Measurements from ENCODE around the gene UBE2M. TPM values are rescaled to one million over a fixed set of nuclear protein-coding genes. Genes with fewer than 3 reads are reported as not detected.

The UBE2M gene
- total and polyA plus RNA-seq, 2 experiments from 2014 or later: 8.7 to 60.3 TPM

DNA sequence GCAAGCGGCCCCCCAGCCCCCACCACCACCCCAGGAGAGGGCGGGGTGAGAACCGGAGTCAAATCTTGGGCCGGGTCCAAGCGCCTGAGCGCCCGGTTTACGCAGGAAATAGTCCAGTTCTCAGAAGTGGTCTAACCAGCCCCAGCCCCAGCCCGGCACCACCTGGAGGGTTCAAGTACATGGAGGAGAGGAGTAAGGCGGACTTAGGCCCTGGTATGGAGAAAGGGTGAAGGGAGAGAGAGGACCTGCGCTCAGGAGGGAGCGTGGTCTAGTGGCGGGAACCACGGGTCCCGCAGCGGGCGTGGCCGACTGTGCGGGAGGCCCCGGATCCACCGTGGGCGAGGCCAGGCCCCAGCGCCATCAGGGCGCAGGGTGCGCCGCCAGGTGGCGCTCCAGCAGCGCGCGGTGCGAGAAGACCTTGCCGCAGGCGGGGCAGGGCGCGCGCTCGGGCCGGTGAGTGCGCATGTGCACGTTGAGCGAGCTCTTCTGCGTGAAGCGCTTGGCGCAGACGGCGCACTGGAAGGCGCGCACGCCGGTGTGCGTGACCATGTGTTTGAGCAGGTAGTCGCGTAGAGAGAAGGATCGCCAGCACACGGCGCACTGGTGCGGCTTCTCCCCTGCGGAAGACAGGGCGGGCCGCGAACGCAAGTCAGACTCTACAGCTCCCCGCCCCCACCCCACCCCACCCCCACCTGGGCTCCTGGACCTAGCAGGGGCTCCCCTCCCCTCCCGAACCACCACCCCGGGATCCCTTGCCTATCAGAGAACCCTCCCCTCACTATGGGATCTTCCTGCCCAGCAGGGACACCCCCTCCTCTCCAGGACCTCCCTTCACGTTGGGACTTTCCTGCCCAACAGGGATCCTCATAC is 44.5 kb downstream of the UBE2M start:
- Histone ChIP-seq H3K4me1 (ENCODE audit: insufficient read depth) (peaks cover 7% of the 10 kb centered on the region), H3K36me3 (ENCODE audit: low read depth) (peaks cover 5% of the 10 kb centered on the region; the same call in 1 of the 2 replicates), H3K9me3 (ENCODE audit: low read depth) (no peaks in the 10 kb centered on the region), H3K9me2 (ENCODE audit: insufficient read depth) (no peaks in the 10 kb centered on the region), H3K79me2 (ENCODE audit: insufficient read depth) (peaks cover 45% of the 10 kb centered on the region), H3K4me2 (ENCODE audit: unreplicated experiment) (no peak overlapping the region), H3K27ac (no peak overlapping the region), H2AFZ (no peak overlapping the region), H4K20me1 (ENCODE audit: insufficient read depth) (no peaks in the 10 kb centered on the region), H3K9ac (peak overlapping the region; percentile 38), H3K4me3 (no peak overlapping the region; the same call in 1 of the 2 replicates), H3K27me3 (replicated peaks; ENCODE audit: insufficient read depth) (no peaks in the 10 kb centered on the region), H3F3A (ENCODE audit: insufficient read depth) (peaks cover 10% of the 10 kb centered on the region; the same call in 1 of the 2 replicates)
- 35 to 41% methylated on average over 56 to 66 of the region's 66 CpGs for WGBS, 2 experiments (ENCODE audit: low coverage in 1 of 2, low lambda C conversion rate in 2 of 2, missing lambda C conversion rate in 2 of 2)
- no peak for TF ChIP-seq EZH2phosphoT487 (IDR thresholded peaks at IDR 0.05; ENCODE audit: insufficient read depth, low read depth)
- TF ChIP-seq EZH2 (IDR thresholded peaks at IDR 0.05; ENCODE audit: insufficient read depth, poor library complexity, severe bottlenecking): no peak
- in situ Hi-C loops (cut with MboI): no loop called here
- DNase-seq: peak; percentile 85

- Histone ChIP-seq H3K27me3 (replicated peaks; ENCODE audit: insufficient read depth) (no peaks in the 10 kb centered on the region), H3K4me3 (no peak overlapping the region), H3K9me3 (ENCODE audit: low read depth) (no peaks in the 10 kb centered on the region), H2AFZ (no peak overlapping the region), H4K20me1 (ENCODE audit: insufficient read depth) (no peaks in the 10 kb centered on the region), H3K4me1 (ENCODE audit: insufficient read depth) (peaks cover 4% of the 10 kb centered on the region), H3K27ac (no peak overlapping the region), H3F3A (ENCODE audit: insufficient read depth) (0 out of 2 replicates have a peak, but pooled peaks cover 3% of the 10 kb centered on the region), H3K79me2 (ENCODE audit: insufficient read depth) (peaks cover 39% of the 10 kb centered on the region), H3K4me2 (ENCODE audit: unreplicated experiment) (no peak overlapping the region), H3K9ac (peak overlapping the region; percentile 32; the same call in 1 of the 2 replicates), H3K9me2 (ENCODE audit: insufficient read depth) (no peaks in the 10 kb centered on the region), H3K36me3 (ENCODE audit: low read depth) (peaks cover 5% of the 10 kb centered on the region; the same call in 1 of the 2 replicates)
- in situ Hi-C loops (cut with MboI): no loop called here
- WGBS, 2 experiments (ENCODE audit: low coverage in 1 of 2, low lambda C conversion rate in 2 of 2, missing lambda C conversion rate in 2 of 2): 77 to 81% methylated on average over 10 of the region's 10 CpGs
- no peak for DNase-seq
- TF ChIP-seq EZH2 (IDR thresholded peaks at IDR 0.05; ENCODE audit: insufficient read depth, poor library complexity, severe bottlenecking) (no peak), EZH2phosphoT487 (IDR thresholded peaks at IDR 0.05; ENCODE audit: insufficient read depth, low read depth) (no peak)
These were observed 45.2 kb downstream of the UBE2M start for GRCh38 chr19:58513213-58513693.

GRCh38 chr19:58511353-58512208 is 46.8 kb downstream of the UBE2M start, which contains the start of gene SLC27A5:
Gene SLC27A5, minus strand, starts transcription at chr19:58511992. Its CDS starts 37 bp downstream, at chr19:58511955.
- Histone ChIP-seq H2AFZ (no peak within 1 kb of the TSS), H3K4me3 (no peak within 1 kb of the TSS), H3K27me3 (replicated peaks; ENCODE audit: insufficient read depth) (no peaks in the 10 kb centered on the region), H3K9me2 (ENCODE audit: insufficient read depth) (no peaks in the 10 kb centered on the region), H3K4me1 (ENCODE audit: insufficient read depth) (no peaks in the 10 kb centered on the region), H3K9ac (no peak within 1 kb of the TSS), H3K36me3 (ENCODE audit: low read depth) (peaks cover 5% of the 10 kb centered on the region; the same call in 1 of the 2 replicates), H3K9me3 (ENCODE audit: low read depth) (no peaks in the 10 kb centered on the region), H3K79me2 (ENCODE audit: insufficient read depth) (peaks cover 23% of the 10 kb centered on the region), H4K20me1 (ENCODE audit: insufficient read depth) (no peaks in the 10 kb centered on the region), H3F3A (ENCODE audit: insufficient read depth) (no peaks in the 10 kb centered on the region), H3K4me2 (ENCODE audit: unreplicated experiment) (no peak within 1 kb of the TSS), H3K27ac (no peak within 1 kb of the TSS)
- TF ChIP-seq EZH2 (IDR thresholded peaks at IDR 0.05; ENCODE audit: insufficient read depth, poor library complexity, severe bottlenecking) (no peak), EZH2phosphoT487 (IDR thresholded peaks at IDR 0.05; ENCODE audit: insufficient read depth, low read depth) (no peak)
- no peak for DNase-seq
- in situ Hi-C loops (cut with MboI): no loop called here
- 76 to 85% methylated on average over 24 of the region's 25 CpGs for WGBS, 2 experiments (ENCODE audit: low coverage in 1 of 2, low lambda C conversion rate in 2 of 2, missing lambda C conversion rate in 2 of 2)

Measured in GM23248 (cell line).